HG03432 (cell line): ENCODE results near the gene OR10A2.
"Not testable (repeated sequence)": the region's sequence is repeated elsewhere in the genome, so short reads cannot be mapped to it uniquely, and the experiment has no call there.

ENCODE experiments used
- ATAC-seq: cut with Tn5 transposase; IDR thresholded peaks from one replicate; pipeline ENCODE4 v1.9.1; 2021; ENCODE audit warnings: mild to moderate bottlenecking, moderate library complexity; ENCODE audit not compliant: unreplicated experiment

The OR10A2 gene

GRCh38 chr11:6862961-6863360, at the start of gene OR10A2:
Gene OR10A2, plus strand, starts transcription at chr11:6863057. Its CDS starts 6,698 bp downstream, at chr11:6869755.
- ATAC-seq, result no peak

GRCh38 chr11:6813656-6814055, 49.2 kb upstream of the OR10A2 start:
- ATAC-seq, result no peak

GRCh38 chr11:6817694-6818093, 45.2 kb upstream of the OR10A2 start:
- no peak for ATAC-seq

- no peak for ATAC-seq
Observed at GRCh38 chr11:6818967-6819366, 43.9 kb upstream of the OR10A2 start.

GRCh38 chr11:6824136-6824823, 38.6 kb upstream of the OR10A2 start:
- ATAC-seq, result no peak

GRCh38 chr11:6825231-6825744, 37.6 kb upstream of the OR10A2 start:
- no peak for ATAC-seq

- ATAC-seq, result no peak
Observed at GRCh38 chr11:6828103-6828502, 34.8 kb upstream of the OR10A2 start.

- no peak for ATAC-seq
Observed at GRCh38 chr11:6833356-6833755, 29.5 kb upstream of the OR10A2 start.

- no peak for ATAC-seq
Observed at GRCh38 chr11:6834021-6834420, 28.8 kb upstream of the OR10A2 start.

- no peak for ATAC-seq
Observed at GRCh38 chr11:6841694-6842093, 21.2 kb upstream of the OR10A2 start.

- ATAC-seq, result no peak
Observed at GRCh38 chr11:6843670-6844069, 19.2 kb upstream of the OR10A2 start.

GRCh38 chr11:6844356-6844755, 18.5 kb upstream of the OR10A2 start:
- ATAC-seq, result no peak

GRCh38 chr11:6845383-6845782, 17.5 kb upstream of the OR10A2 start, which contains the start of gene OR10A5:
Gene OR10A5, plus strand, starts transcription at chr11:6845683. Its CDS starts 0 bp downstream, at chr11:6845683.
- no peak for ATAC-seq

GRCh38 chr11:6850526-6850925, 12.3 kb upstream of the OR10A2 start:
- no peak for ATAC-seq

GRCh38 chr11:6854801-6855200, 8.1 kb upstream of the OR10A2 start:
- not testable (repeated sequence) for ATAC-seq

- ATAC-seq, result no peak
Observed at GRCh38 chr11:6855971-6856541, 6.8 kb upstream of the OR10A2 start.

GRCh38 chr11:6856871-6857270, 6.0 kb upstream of the OR10A2 start:
- ATAC-seq, result peak; percentile 92

GRCh38 chr11:6864438-6864837, 1.6 kb downstream of the OR10A2 start:
- ATAC-seq, result no peak

GRCh38 chr11:6871278-6871677, 8.4 kb downstream of the OR10A2 start:
- no peak for ATAC-seq

- ATAC-seq, result no peak
Observed at GRCh38 chr11:6875761-6876160, 12.9 kb downstream of the OR10A2 start.

GRCh38 chr11:6876325-6876724, 13.5 kb downstream of the OR10A2 start, which contains the start of gene OR10A4:
Gene OR10A4, plus strand, starts transcription at chr11:6876625. Its CDS starts 23 bp downstream, at chr11:6876648.
- no peak for ATAC-seq

GRCh38 chr11:6876914-6877313, 14.1 kb downstream of the OR10A2 start:
- ATAC-seq, result no peak
